Fibroblast of lung (primary cell): ENCODE results near the gene IWS1. TPM values are rescaled to one million over a fixed set of nuclear protein-coding genes. Genes with fewer than 3 reads are reported as not detected.

Experiments
- DNase-seq, 2 donors: peaks; one replicate each; pipeline versions ENCODE4 v3.0.0 to v3.0.0-alpha.2; 2010; ENCODE audit warnings: low read depth in 2 of 2
- H2AFZ ChIP-seq: 2 replicates; pipeline ENCODE4 v1.5.1; 2012; ENCODE audit warnings: low read length, control low read depth, inconsistent platforms
- H3K27ac ChIP-seq: 2 replicates; pipeline ENCODE4 v1.5.1; 2011; ENCODE audit warnings: low read length, control low read depth; ENCODE audit not compliant: insufficient read depth
- H3K27me3 ChIP-seq: 2 replicates; pipeline ENCODE4 v1.5.1; 2011; ENCODE audit warnings: mild to moderate bottlenecking, low read length; ENCODE audit not compliant: control insufficient read depth, insufficient read depth
- H3K36me3 ChIP-seq: 2 replicates; pipeline ENCODE4 v1.5.1; 2011; ENCODE audit warnings: low read length; ENCODE audit not compliant: control insufficient read depth, insufficient read depth
- H3K4me1 ChIP-seq: 2 replicates; pipeline ENCODE4 v1.5.1; 2011; ENCODE audit warnings: low read length; ENCODE audit not compliant: control insufficient read depth, insufficient read depth; ENCODE audit errors: extremely low read depth
- H3K4me2 ChIP-seq: 2 replicates; pipeline ENCODE4 v1.5.1; 2011; ENCODE audit warnings: low read length, control low read depth; ENCODE audit not compliant: insufficient read depth; ENCODE audit errors: extremely low read depth
- H3K4me3 ChIP-seq, 4 experiments: fragments of 200-600 bp in 1 of 4; sonication (generic) in 1 of 4; replicated peaks in 1 of 4; 2 replicates each; pipeline ENCODE4 v1.5.1; 2011 to 2016; ENCODE audit warnings: low read length in 4 of 4, low read depth in 3 of 4, mild to moderate bottlenecking in 3 of 4, control low read depth in 2 of 4, inconsistent platforms in 1 of 4, mixed read lengths in 1 of 4; ENCODE audit not compliant: insufficient read depth in 1 of 4; ENCODE audit errors: control extremely low read depth in 1 of 4
- H3K79me2 ChIP-seq: 2 replicates; pipeline ENCODE4 v1.5.1; 2012; ENCODE audit warnings: mild to moderate bottlenecking, low read length, inconsistent platforms; ENCODE audit not compliant: control insufficient read depth, insufficient read depth
- H3K9ac ChIP-seq: 2 replicates; pipeline ENCODE4 v1.5.1; 2011; ENCODE audit warnings: mild to moderate bottlenecking, low read length, control low read depth; ENCODE audit not compliant: insufficient read depth
- H3K9me3 ChIP-seq: 2 replicates; pipeline ENCODE4 v1.5.1; 2012; ENCODE audit warnings: low read depth, low read length; ENCODE audit not compliant: control insufficient read depth, insufficient read depth
- H4K20me1 ChIP-seq: 2 replicates; pipeline ENCODE4 v1.5.1; 2011; ENCODE audit warnings: low read length; ENCODE audit not compliant: control insufficient read depth, insufficient read depth; ENCODE audit errors: extremely low read depth
- EZH2 ChIP-seq: IDR thresholded peaks from 2 replicates; pipeline ENCODE4 v1.5.1; 2012; ENCODE audit warnings: low read length, control low read depth, mild to moderate bottlenecking; ENCODE audit errors: missing control alignments
- polyA plus RNA-seq, 2 donors: library from polyadenylated mRNA; depleted of rRNA in 1 of 2; stranded (reverse) in 1 of 2; unstranded in 1 of 2; fragments of >200 nt; gene quantifications; 2 replicates each; pipeline ENCODE4 v1.2.1, GENCODE V29; 2011 to 2012; ENCODE audit warnings: missing spikeins in 1 of 2
- total RNA-seq: library from RNA; depleted of rRNA; stranded (reverse); fragments of >200 nt; gene quantifications from 2 replicates; pipeline ENCODE4 v1.2.1, GENCODE V29; 2014
- TF ChIP-seq, protein P1 (sequence below), 2 donors: IDR thresholded peaks in 1 of 2; conservative IDR thresholded peaks in 1 of 2; 1 replicate in 1 of 2; 2 replicates in 1 of 2; pipeline ENCODE4 v1.5.1; 2011 to 2012; ENCODE audit warnings: low read length in 2 of 2, control low read depth in 1 of 2, inconsistent platforms in 1 of 2, low read depth in 1 of 2, mild to moderate bottlenecking in 1 of 2

The IWS1 gene
- total and polyA plus RNA-seq, 2 donors (not counting 1 experiment from before 2014, with no cell fraction given) = 44.1 to 56.0 TPM

DNA sequence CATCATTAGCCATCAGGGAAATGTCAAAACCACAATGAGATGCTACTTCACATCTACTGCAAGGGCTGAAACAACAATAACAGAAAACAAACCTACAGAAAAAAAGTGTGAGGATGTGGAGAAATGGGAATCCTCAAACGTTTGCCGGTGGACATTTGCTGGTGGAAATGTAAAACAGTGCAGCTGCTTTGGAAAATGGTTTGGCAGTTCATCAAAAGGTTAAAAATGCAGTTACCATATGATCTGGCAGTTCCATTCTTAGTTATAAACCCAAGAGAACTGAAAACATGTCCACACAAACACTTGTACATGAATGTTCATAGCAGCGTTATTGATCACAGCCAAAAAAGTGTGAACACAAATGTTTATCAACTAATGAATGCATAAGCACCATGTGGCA lies 63.8 kb downstream of the IWS1 start:
- H3K4me3 ChIP-seq = no peak overlapping the region
- H3K9me3 ChIP-seq = no peaks in the 10 kb centered on the region
- no peak overlapping the region for H3K27ac ChIP-seq
- no peaks in the 10 kb centered on the region for H3K79me2 ChIP-seq
- no peaks in the 10 kb centered on the region for H3K36me3 ChIP-seq
- H3K9ac ChIP-seq = no peak overlapping the region
- no peaks in the 10 kb centered on the region for H3K4me1 ChIP-seq
- H2AFZ ChIP-seq = no peak overlapping the region
- no peak for TF ChIP-seq EZH2
- TF ChIP-seq, protein P1, sequence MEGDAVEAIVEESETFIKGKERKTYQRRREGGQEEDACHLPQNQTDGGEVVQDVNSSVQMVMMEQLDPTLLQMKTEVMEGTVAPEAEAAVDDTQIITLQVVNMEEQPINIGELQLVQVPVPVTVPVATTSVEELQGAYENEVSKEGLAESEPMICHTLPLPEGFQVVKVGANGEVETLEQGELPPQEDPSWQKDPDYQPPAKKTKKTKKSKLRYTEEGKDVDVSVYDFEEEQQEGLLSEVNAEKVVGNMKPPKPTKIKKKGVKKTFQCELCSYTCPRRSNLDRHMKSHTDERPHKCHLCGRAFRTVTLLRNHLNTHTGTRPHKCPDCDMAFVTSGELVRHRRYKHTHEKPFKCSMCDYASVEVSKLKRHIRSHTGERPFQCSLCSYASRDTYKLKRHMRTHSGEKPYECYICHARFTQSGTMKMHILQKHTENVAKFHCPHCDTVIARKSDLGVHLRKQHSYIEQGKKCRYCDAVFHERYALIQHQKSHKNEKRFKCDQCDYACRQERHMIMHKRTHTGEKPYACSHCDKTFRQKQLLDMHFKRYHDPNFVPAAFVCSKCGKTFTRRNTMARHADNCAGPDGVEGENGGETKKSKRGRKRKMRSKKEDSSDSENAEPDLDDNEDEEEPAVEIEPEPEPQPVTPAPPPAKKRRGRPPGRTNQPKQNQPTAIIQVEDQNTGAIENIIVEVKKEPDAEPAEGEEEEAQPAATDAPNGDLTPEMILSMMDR (conservative IDR thresholded peaks at IDR 0.05 in 1 of 2, IDR thresholded peaks at IDR 0.05 in 1 of 2; ENCODE audit: low read depth in 1 of 2, low read length in 2 of 2) = no peak
- H3K27me3 ChIP-seq = no peaks in the 10 kb centered on the region
- peak in 1 of 2 donors; percentile 30 for DNase-seq
- H4K20me1 ChIP-seq = no peaks in the 10 kb centered on the region
- no peak overlapping the region for H3K4me2 ChIP-seq

DNA sequence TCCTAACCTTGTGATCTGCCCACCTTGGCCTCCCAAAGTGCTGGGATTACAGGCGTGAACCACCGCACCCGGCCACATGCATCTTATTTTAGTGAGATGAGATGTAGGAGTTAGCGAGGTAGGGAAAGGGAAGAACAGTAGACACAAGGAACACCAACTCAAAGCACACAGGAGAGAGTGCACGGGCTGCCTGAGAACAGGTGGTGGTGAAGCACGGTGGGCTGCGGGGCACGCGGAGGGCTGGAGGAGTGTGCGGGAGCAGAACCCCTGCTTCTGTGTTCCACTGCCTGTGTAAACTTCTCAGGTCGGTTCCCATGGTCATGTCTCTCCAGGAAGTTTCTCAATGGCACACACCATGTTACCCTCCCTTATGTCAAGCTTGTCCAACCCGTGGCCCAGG lies 69.3 kb downstream of the IWS1 start:
- H3K9me3 ChIP-seq = no peaks in the 10 kb centered on the region
- no peaks in the 10 kb centered on the region for H3K79me2 ChIP-seq
- no peaks in the 10 kb centered on the region for H3K36me3 ChIP-seq
- H3K27me3 ChIP-seq = no peaks in the 10 kb centered on the region
- H3K27ac ChIP-seq = no peak overlapping the region
- no peak for DNase-seq
- H3K4me3 ChIP-seq = no peak overlapping the region
- no peak overlapping the region for H2AFZ ChIP-seq
- TF ChIP-seq EZH2 = no peak
- TF ChIP-seq, protein P1 (conservative IDR thresholded peaks at IDR 0.05 in 1 of 2, IDR thresholded peaks at IDR 0.05 in 1 of 2; ENCODE audit: low read depth in 1 of 2, low read length in 2 of 2) = no peak
- no peaks in the 10 kb centered on the region for H4K20me1 ChIP-seq
- no peaks in the 10 kb centered on the region for H3K4me1 ChIP-seq
- no peak overlapping the region for H3K4me2 ChIP-seq
- H3K9ac ChIP-seq = no peak overlapping the region

DNA sequence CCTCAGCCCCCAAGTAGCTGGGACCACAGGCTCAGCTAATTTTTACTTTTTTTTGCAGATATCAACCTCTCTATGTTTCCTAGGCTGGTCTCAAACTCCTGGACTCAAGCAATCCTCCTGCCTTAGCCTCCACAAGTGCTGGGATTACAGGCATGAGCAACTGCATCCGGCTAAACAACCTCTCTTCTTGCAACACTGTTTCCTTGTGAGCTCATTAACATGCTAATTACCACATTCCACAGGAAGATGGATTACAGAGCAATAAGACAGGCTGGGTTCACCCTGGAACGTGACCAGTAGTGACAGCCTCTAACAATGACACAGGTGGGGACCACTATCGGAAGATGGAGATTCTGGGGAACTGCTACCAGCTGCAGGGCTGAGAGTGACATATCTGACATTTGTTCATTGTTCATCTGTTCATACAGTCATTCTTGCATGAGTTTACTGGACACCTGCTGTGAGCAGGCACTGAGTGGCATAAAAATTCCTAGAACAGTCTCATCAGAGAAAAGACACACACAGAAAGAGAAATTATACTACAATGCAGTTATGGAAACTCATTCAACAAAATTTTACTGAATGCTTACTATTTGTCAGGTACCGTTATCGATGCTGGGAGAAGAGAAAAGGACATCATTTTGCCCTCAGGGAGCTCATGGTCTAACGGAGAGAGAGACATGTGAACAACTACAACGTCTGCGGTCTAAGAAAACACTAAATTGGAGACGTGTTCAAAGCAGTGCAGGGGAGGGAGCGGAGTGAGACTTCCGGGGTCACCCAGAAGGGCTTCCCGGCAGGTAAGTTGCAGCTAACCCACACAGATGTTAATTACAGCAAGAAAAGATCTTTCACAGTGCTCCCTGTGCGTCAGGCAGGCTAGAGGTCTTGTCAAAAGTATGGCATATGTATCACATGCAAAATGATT lies 70.5 kb downstream of the IWS1 start:
- Histone ChIP-seq H3K4me3 (no peak overlapping the region), H3K79me2 (no peaks in the 10 kb centered on the region), H3K36me3 (no peaks in the 10 kb centered on the region), H3K9me3 (no peaks in the 10 kb centered on the region), H3K27me3 (no peaks in the 10 kb centered on the region), H4K20me1 (no peaks in the 10 kb centered on the region), H2AFZ (no peak overlapping the region), H3K27ac (no peak overlapping the region), H3K4me2 (no peak overlapping the region), H3K4me1 (no peaks in the 10 kb centered on the region), H3K9ac (no peak overlapping the region)
- no peak for TF ChIP-seq EZH2
- TF ChIP-seq, protein P1 (conservative IDR thresholded peaks at IDR 0.05 in 1 of 2, IDR thresholded peaks at IDR 0.05 in 1 of 2; ENCODE audit: low read depth in 1 of 2, low read length in 2 of 2) = no peak
- DNase-seq = no peak
